ENCODE results near the gene AKR1B1.

The AKR1B1 gene

GRCh38 chr7:134444198-134444960 lies 14.5 kb downstream of the AKR1B1 start:
- DNase-seq (ENCODE audit: low read depth, low spot score), result no peak

DNA sequence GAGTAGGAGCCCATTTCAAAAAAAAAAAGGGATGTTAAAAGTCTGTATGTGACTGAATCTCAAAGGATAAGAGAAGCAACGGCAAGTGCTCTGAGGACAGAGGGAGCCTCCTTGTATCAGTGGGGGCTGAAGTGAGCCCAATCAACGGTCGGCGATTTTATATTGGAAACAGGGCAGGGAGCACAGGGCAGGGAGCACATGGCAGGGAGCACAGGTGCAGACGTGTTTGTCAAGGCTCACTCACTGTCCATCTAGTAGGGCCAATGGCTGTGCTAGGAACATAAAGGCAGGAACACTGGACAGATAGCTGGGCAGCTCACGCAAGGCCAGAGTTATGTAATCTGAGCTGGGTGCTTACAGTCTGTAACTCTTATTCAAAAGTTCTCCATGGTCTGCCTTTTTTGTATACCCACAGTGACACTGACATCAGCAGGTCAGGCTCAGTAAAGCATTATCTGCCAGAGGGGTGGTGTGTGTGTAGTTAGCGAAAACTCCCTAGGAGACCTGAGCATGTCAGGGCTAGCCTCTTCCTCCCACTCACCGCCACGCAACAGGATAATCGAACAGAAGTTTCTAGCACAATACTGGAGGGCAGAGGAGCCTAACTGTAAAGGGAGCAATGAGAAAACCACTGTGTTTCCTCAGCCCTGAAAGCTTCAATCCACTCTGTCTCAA lies 15.4 kb downstream of the AKR1B1 start:
- no peak for DNase-seq (ENCODE audit: low read depth, low spot score)

GRCh38 chr7:134442441-134443220 lies 16.3 kb downstream of the AKR1B1 start:
- DNase-seq (ENCODE audit: low read depth, low spot score), result no peak

DNA sequence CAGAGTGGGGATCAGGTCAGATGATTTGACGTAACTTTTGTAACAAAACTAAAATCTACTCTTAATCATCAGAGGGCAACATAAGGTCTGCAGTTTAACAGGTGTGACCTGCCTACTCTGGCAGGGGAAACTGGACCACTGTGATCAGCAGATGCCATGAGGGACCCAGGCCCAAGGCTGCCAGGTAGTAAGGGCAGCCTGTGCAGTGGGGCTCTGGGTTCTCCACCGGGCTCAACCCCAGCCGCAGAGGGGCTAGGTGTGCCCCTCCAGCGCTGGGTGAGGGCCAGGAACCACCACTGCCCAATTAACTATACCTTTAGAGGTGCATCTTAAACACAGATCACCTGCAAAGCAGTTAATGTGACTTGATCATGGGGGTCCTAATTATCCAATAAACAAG lies 17.6 kb downstream of the AKR1B1 start:
- no peak for DNase-seq (ENCODE audit: low read depth, low spot score)

DNA sequence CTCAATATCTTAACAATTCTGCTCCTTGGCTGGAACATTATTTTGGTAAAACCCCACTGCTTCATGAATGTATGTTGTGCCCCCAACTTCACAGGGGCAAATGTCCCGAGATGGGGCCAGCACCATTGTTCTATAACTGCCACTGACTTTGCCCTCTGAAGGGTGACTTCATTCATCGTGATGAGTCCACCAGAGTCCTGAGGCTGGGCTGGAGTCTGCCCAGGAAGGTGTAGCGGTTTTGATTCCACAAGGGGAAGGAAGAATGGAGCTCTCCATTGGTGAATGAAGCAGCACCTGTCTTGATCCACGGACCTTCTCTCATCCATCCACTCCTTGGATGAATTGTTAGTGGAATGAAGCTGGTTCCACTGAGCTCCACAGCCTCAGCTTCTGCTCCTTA lies 18.4 kb downstream of the AKR1B1 start:
- DNase-seq (ENCODE audit: low read depth, low spot score), result no peak

GRCh38 chr7:134440067-134440466 lies 18.8 kb downstream of the AKR1B1 start:
- no peak for DNase-seq (ENCODE audit: low read depth, low spot score)

DNA sequence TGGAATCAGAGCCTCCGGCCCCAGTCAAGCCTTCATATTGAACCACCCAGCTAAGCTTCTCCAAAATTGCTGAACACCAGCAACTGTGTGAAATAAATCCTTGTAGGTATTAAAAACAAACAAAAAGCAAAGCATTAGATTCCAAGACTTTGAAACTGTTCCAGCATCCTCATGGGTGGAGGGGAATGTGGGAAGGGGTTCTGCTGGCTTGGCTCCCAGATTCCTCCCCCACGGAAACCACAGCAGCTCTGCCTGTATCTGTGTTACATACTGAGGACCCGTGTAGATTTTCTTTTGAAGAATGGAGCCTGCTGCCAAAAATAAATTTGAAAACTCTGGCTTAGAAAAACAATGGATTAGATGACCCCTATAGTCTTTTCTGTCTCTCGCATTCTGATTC lies 20.0 kb downstream of the AKR1B1 start:
- no peak for DNase-seq (ENCODE audit: low read depth, low spot score)

DNA sequence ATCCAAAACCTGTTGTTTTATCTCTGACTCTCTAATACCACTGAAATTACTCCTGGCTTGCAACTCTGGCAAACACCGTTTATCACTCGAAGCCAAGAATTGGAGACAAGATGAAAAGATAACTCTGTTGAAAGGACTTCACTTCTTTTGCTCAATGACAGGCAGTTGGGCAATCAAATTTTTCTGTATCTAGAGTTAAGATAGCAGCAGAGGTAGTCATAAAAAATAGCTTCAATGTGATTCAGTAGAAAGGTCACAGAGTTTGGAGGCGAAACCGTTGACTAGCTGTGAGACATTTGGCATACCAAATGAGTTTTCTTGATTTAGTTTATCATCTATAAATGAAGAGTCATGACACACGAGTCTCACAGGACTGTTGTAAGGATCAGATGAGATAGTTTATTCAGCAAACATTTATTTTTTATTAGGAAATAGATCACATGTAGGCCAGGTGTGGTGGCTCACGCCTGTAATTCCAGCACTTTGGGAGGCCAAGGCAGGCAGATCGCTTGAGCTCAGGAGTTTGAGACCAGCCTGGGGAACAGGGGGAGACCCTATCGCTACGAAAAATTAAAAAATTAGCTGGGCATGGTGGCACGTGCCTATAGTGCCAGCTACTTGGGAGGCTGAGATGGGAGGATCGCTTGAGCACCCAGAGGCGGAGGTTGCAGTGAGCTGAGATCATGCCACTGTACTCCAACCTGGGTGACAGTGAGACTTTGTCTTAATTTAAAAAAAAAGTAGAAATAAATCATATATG lies 23.6 kb downstream of the AKR1B1 start:
- no peak for DNase-seq (ENCODE audit: low read depth, low spot score)

DNA sequence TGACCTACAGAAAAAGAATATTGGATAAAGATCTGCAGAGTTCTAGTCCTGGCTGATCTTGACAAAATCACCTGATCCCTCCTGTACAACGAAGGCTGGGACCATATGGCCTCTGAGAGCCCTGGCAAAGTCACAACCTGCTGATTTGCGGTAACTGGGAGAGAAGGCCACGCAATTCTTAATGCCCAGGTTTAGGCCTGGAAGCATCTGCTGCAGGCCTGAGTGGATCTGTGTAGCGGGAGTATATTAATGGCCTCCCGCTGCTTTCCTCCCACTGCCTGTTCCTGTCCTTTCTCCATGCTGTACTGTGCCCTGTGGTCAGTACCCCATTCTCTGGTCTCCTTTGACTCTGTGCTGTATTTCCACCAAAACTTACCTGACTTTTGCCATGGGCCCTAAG lies 24.2 kb downstream of the AKR1B1 start:
- no peak for DNase-seq (ENCODE audit: low read depth, low spot score)

DNA sequence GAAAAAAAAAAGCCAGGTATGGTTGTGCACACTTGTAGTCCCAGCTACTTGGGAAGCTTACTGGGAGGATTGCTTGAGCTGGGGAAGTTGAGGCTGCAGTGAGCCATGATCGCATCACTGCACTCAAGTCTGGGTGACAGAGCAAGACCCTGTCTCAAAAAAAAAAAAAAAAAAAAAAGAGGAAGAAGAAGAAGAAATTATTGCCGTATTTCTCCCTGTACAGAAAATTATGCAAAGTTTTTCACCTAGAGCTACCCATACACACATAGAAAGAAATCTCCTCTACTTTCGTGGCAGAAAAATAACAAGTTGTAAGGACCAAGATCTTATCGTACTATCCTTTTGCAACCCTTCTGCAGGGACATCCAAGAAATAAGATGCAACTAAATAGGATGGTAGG lies 25.5 kb downstream of the AKR1B1 start:
- DNase-seq (ENCODE audit: low read depth, low spot score), result no peak

DNA sequence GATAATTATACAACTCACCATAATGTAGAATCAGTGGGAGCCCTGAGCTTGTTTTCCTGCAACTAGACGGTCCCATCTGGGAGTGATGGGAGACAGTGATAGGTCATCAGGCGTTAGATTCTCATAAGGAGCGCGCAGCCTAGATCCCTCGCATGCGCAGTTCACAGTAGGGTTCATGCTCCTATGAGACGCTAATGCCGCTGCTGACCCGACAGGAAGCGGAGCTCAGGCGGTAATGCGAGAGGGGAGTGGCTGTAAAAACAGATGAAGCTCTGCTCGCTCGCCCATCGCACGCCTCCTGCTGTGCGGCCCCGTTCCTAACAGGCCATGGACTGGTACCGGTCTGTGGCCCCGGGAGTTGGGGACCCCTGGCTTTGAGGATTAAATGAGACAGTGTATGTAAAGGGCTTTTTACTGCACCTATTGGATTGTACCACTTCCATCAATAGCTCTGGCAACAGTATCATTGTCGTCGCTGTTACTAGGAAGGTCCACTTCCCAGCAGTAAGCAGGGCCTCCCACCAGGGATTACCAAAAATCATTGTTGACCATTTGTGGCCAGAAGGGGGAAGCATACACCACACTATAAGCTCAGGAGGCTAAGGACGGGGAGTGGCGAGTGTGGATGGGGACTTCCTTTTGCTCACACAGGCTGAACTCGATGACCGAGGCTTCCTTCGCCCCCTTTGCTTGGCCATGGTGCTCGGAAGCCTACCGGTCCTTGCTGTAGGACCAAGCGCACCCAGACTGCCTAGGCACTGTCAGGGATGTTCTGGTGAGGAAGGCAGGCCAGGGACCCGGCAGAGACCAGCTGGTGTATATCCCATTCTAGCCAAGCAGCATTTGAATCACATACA lies 26.4 kb downstream of the AKR1B1 start:
- DNase-seq (ENCODE audit: low read depth, low spot score), result peak; percentile 17

DNA sequence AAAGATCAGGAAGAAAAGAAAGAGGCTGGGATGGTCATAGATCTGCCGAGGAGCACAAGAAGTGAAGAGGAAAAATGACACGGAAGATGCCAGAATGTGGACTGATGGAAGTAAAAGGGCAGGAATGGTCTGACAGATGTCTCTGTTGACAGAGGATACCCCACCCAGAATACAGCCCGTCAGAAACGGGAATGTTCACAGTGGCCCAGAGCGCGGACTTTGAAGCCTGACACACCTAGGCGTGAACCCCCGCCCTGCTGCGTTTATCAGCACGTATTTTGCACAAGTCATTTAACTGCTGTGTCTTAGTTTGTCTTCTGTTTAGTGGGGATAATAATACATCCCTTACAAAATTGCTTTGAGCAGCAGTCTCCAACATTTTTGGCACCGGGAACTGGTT lies 27.1 kb downstream of the AKR1B1 start:
- no peak for DNase-seq (ENCODE audit: low read depth, low spot score)

DNA sequence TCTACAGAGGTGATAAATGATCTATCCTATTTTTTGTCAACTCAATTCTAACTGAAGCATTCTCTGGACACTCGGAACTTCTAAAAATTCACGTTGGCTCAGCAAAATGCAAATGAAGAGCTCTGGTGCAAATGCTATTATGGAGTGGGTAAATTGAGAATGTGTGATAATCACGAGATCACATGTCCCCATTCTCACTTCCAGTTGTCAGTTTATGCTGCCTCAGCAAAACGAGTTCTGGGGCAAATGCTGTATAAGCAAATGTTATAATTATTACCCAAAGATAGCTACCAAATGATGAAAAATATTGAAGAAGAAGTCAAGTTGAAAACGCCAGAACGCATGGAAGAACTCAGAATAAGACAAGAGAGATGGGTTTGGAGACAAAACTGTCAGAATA lies 29.4 kb downstream of the AKR1B1 start:
- no peak for DNase-seq (ENCODE audit: low read depth, low spot score)

DNA sequence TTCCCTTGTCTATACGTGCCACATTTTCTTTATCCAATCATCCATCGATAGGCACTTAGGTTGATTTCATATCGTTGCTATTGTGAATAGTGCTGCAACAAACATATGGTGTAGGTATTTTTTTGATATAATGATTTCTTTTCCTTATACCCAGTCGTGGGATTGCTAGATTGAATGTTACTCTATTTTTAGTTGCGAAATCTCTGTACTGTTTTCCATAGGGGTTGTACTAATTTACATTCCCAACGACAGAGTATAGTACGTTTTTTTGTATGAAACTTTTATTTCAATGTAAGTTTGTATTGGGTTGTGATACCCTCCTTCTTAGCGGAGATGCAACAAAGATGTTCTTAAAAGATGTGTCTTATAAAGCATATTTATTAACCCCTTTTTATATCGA lies 30.0 kb downstream of the AKR1B1 start:
- DNase-seq (ENCODE audit: low read depth, low spot score), result no peak

DNA sequence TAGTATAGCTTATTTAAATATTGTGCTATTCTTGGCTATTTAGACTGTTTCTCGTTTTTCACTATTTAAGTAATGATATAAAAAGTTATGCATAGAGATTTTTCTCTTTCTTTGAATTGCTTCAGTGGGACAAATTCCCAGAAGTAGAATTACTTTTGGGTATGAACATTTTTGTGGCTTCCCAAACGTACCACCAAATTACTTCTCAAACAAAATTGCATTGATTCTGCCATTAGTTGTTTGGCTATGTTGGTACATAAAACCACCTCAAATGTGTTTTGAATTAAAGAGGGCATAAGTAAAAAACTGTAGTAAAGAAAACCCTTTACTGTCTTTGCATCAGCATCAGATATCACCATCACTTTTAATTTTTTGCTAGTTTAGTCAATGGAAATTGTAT lies 31.0 kb downstream of the AKR1B1 start:
- DNase-seq (ENCODE audit: low read depth, low spot score), result no peak

DNA sequence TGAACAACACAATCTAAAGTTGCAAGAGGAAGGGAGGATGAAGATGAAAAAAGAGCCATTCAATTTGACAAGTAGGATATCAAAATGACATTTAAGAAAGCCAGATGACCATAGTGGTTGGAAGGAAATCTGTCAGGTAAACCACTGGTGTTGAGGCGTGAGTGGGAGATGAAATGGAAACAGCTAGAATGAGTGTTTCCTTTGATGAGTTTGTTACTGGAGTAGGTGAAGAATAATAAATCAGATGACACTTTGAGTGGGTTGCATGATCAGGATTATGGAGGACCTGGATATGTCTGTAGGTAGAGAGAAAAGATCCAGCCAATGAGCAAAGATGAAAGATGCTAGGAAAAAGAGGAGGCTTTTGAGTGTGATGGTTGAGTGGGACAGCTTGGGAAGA lies 33.1 kb downstream of the AKR1B1 start:
- DNase-seq (ENCODE audit: low read depth, low spot score), result no peak

GRCh38 chr7:134422638-134423037 lies 36.3 kb downstream of the AKR1B1 start:
- no peak for DNase-seq (ENCODE audit: low read depth, low spot score)

GRCh38 chr7:134422008-134422407 lies 36.9 kb downstream of the AKR1B1 start:
- DNase-seq (ENCODE audit: low read depth, low spot score), result no peak

GRCh38 chr7:134420424-134421125 lies 38.3 kb downstream of the AKR1B1 start:
- no peak for DNase-seq (ENCODE audit: low read depth, low spot score)

DNA sequence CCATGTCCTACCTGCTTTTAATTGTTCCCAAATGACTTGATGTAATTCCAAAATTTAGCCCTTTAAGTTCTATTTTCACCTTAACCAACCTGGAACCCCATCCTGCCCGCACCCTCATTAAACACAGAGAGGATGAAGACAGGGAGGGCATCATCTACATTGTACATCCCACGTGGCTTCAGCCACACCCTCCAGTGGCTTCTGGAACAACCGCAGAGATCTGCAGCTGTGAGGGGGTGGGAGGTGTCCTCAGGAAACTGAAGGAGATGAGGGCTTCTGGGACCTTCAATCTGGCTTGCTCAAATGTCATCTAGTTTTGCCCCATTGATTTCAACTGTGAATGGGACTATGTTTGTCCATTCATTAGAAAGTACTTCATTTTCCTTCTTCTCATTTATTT lies 39.0 kb downstream of the AKR1B1 start:
- no peak for DNase-seq (ENCODE audit: low read depth, low spot score)
